GM19193 (cell line): Measurements from ENCODE around the gene RAPGEF5.

ENCODE experiments used
- POLR2A ChIP-seq: IDR thresholded peaks from 4 replicates; pipeline ENCODE4 v1.6.1; 2011; ENCODE audit not compliant: insufficient read depth, insufficient read length; ENCODE audit errors: extremely low read depth

Gene RAPGEF5

DNA sequence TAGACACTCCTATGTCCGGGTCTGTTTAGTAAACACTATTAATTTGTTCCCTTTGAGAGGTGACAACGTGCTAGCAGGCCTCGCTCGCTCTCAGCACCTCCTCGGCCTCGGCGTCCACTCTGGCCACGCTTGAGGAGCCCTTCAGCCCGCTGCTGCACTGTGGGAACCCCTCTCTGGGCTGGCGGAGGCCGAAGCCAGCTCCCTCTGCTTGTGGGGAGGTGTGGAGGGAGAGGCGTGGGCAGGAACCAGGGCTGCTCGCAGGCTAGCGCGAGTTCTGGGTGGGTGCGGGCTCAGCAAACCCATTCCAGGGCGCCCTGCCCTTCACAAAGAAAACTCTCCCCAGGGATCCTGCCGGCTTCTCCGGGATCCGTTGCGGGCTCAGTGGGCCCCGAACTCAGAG is 266.8 kb downstream of the RAPGEF5 start:
- TF ChIP-seq POLR2A, result no peak

DNA sequence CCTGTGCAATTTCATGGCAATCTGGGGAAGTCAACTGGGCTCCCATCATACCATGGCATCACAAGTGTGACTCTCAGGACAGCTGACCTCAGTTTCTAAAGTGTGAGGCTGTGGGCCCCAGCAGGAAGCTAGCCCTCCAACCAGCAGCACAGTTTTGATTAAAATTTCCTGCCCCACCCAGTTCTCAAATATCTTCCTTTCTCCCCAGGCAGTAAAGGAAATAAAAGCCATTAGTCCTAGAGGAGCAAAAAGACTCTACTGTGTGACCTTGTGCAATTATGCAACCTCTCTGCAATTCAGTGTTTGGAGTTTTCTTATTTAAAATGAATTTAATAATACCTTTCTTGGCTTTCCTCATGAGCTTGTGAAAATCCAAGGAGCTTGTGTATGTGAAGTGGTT is 268.1 kb downstream of the RAPGEF5 start:
- no peak for TF ChIP-seq POLR2A

DNA sequence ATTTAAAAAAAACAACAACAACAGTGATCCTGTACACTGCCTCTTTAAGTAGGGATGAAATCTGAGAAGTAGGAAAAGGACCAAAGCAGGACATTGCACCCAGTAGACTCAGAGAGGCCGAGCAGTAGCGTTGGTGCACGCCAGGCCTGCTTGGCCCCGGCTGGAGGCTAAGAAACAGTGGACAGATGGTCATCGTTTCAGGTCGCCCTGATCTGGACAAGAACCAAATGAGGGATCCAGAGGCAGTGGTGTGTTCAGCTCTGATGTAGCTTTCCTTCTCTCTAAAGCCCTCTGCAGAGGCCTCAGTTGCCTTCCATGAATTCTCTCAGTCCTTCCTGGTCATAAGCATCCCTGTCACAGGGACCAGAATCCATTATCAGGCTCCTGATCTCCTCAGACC is 269.1 kb downstream of the RAPGEF5 start:
- TF ChIP-seq POLR2A, result no peak

DNA sequence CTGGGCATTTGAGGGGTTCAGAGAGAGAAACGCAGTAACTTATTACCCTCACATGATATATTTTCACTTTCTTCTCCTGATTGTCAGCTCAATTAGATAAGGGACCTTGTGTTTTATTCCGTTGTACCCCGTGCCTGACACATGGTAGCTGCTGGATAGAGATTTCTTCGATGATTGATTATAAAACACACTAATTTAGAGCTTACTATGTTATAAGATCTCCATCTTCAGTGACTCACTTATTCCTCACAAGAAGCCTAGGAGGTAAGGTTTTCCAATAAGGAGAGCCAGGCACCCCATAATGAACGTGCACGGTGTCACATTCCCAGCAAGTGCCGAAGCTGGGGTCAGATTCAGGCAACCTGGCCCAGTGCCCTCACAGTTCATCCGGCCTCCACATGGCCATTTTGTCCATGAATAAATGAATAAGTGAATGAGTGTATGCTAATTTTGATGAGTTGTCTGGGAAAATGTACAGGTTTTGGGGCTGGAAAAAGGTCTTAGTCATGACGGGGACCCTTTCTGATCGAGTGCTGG is 273.2 kb downstream of the RAPGEF5 start:
- no peak for TF ChIP-seq POLR2A

DNA sequence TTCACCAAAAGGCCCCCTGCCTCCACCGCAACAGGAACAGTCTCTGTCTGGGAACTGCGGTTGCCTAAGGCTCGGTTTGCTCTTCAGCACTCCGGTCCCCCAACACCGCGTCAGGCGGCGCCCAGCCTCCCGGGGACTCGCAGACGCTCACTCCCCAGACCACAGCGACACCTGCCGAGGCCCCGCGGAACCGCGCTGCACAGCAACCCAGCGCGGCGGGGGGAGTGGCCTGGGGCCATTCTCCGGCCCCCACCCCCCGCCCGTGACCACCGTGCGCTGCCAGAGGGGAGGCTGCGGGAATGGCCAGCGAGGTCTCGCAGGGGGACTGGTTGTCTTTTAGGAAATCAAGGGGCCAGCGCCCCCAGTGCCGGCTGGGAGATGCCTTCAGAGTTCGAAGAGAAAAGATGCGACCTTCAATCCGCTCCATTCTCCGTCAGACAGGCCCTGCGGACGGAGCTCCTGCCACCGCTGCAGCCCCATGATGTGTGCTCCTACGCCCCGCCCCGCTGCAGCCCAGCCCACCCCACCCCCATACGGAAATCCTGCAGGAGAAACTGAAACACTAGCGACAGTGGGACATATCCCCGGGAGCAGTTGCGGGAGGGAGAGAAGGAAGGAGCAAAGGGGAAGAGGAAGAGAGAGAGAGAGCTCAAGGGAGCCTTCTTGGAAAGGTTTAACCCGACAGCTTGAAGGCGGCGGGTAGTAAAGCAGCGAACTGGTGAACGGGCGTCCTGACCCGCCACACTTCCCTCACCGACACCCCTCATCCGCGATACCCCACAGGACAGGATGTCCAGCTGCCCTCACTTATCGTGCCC is 273.9 kb downstream of the RAPGEF5 start:
- no peak for TF ChIP-seq POLR2A

GRCh38 chr7:22082553-22082885 is 274.4 kb downstream of the RAPGEF5 start:
- TF ChIP-seq POLR2A, result no peak

- TF ChIP-seq POLR2A, result no peak
These were observed 281.4 kb downstream of the RAPGEF5 start for GRCh38 chr7:22075561-22075960.

DNA sequence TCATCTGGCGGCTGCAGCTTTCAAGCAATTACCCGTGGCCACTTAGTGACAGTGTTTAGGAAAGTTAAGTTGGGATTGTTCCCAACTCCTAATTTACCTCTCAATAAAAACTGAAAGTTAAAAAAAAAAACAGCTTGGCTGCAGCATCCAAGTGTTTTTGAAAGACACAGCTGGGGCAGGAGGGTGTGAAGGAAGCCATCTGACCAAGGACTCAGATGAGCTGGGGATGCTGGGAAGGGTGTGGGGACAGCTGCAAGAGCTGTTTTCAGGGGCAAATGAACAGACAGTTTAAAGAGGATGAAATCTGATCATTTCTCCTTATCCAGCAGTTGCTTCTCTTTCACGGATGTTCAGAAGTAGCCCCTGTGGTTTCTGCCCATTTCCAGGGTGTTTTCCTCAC is 282.1 kb downstream of the RAPGEF5 start:
- TF ChIP-seq POLR2A, result no peak
